Gastroesophageal sphincter (tissue), 4 donors: ENCODE measurements around the gene PRUNE1. TPM values are rescaled to one million over a fixed set of nuclear protein-coding genes. Genes with fewer than 3 reads are reported as not detected.

Experiments used
- ATAC-seq: fragments of 150-250 bp; one replicate; pipeline ENCODE4 v1.9.1; 2016; ENCODE audit warnings: mild to moderate bottlenecking, moderate library complexity
- H3K27ac ChIP-seq, 4 donors: fragments of 200-600 bp; sonication (generic) in 3 of 4; 1 replicate in 3 of 4; 2 replicates in 1 of 4; pipeline ENCODE4 v1.5.1; 2016 to 2019
- H3K27me3 ChIP-seq: fragments of 200-600 bp; sonication (generic); one replicate; pipeline ENCODE4 v1.5.1; 2019
- H3K36me3 ChIP-seq, 2 donors: fragments of 200-600 bp; sonication (generic); one replicate each; pipeline ENCODE4 v1.5.1; 2019; ENCODE audit warnings: control low read depth in 1 of 2
- H3K4me1 ChIP-seq, 3 donors: fragments of 200-600 bp; sonication (generic); 1 replicate in 2 of 3; 2 replicates in 1 of 3; pipeline ENCODE4 v1.5.1; 2016 to 2019; ENCODE audit warnings: control low read depth in 2 of 3
- H3K4me3 ChIP-seq, 2 donors: fragments of 200-600 bp; sonication (generic); one replicate each; pipeline ENCODE4 v1.5.1; 2019; ENCODE audit warnings: mild to moderate bottlenecking in 1 of 2, moderate library complexity in 1 of 2
- H3K9me3 ChIP-seq, 3 donors: fragments of 200-600 bp; sonication (generic); one replicate each; pipeline ENCODE4 v1.5.1; 2017 to 2019; ENCODE audit warnings: control low read depth in 2 of 3
- EP300 ChIP-seq: sonication (generic); formaldehyde crosslinking; IDR thresholded peaks from one replicate; pipeline ENCODE4 v1.6.1; 2017; ENCODE audit warnings: antibody characterized with exemption, mild to moderate bottlenecking
- POLR2A ChIP-seq, 2 donors: fragments of 450-650 bp; IDR thresholded peaks; one replicate each; pipeline ENCODE4 v1.6.1; 2017; ENCODE audit warnings: antibody characterized with exemption in 2 of 2, mild to moderate bottlenecking in 2 of 2, moderate library complexity in 1 of 2
- POLR2AphosphoS5 ChIP-seq: sonication (generic); formaldehyde crosslinking; IDR thresholded peaks from one replicate; pipeline ENCODE4 v1.6.1; 2017; ENCODE audit warnings: antibody characterized with exemption
- WGBS, 2 donors: methylation state at CpG; one replicate each; pipeline ENCODE4 v1.1.5; 2018; ENCODE audit warnings: low coverage in 1 of 2; 5-methylcytosine and 5-hydroxymethylcytosine counted together
- total RNA-seq, 4 donors: library from RNA; depleted of rRNA; stranded (reverse); fragments of >200 nt; gene quantifications; one replicate each; pipeline ENCODE4 v1.1.0, GENCODE V29; 2016
- TF ChIP-seq, protein P1 (sequence below), 4 experiments: fragments of 200-600 bp in 2 of 4; fragments of 450-650 bp in 2 of 4; sonication (generic) in 1 of 4; IDR thresholded peaks; one replicate each; pipeline ENCODE4 v1.5.1; 2017 to 2019; ENCODE audit warnings: antibody characterized with exemption in 4 of 4, mild to moderate bottlenecking in 2 of 4, moderate library complexity in 2 of 4

PRUNE1 gene
- total RNA-seq, 4 donors from 2014 or later: 24.2 to 28.9 (median 26.7) TPM

DNA sequence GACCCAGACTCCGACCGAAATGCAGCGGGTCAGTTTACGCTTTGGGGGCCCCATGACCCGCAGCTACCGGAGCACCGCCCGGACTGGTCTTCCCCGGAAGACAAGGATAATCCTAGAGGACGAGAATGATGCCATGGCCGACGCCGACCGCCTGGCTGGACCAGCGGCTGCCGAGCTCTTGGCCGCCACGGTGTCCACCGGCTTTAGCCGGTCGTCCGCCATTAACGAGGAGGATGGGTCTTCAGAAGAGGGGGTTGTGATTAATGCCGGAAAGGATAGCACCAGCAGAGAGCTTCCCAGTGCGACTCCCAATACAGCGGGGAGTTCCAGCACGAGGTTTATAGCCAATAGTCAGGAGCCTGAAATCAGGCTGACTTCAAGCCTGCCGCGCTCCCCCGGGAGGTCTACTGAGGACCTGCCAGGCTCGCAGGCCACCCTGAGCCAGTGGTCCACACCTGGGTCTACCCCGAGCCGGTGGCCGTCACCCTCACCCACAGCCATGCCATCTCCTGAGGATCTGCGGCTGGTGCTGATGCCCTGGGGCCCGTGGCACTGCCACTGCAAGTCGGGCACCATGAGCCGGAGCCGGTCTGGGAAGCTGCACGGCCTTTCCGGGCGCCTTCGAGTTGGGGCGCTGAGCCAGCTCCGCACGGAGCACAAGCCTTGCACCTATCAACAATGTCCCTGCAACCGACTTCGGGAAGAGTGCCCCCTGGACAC, 39.8 kb downstream of the PRUNE1 start:
- TF ChIP-seq, protein P1, sequence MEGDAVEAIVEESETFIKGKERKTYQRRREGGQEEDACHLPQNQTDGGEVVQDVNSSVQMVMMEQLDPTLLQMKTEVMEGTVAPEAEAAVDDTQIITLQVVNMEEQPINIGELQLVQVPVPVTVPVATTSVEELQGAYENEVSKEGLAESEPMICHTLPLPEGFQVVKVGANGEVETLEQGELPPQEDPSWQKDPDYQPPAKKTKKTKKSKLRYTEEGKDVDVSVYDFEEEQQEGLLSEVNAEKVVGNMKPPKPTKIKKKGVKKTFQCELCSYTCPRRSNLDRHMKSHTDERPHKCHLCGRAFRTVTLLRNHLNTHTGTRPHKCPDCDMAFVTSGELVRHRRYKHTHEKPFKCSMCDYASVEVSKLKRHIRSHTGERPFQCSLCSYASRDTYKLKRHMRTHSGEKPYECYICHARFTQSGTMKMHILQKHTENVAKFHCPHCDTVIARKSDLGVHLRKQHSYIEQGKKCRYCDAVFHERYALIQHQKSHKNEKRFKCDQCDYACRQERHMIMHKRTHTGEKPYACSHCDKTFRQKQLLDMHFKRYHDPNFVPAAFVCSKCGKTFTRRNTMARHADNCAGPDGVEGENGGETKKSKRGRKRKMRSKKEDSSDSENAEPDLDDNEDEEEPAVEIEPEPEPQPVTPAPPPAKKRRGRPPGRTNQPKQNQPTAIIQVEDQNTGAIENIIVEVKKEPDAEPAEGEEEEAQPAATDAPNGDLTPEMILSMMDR (IDR thresholded peaks at IDR 0.05): peak in 2 of 4 experiments; percentile 65 to 69
- no peak for TF ChIP-seq POLR2A (IDR thresholded peaks at IDR 0.05)
- TF ChIP-seq POLR2AphosphoS5: peak; percentile 34
- 0% methylated on average over 6 to 12 of the region's 48 CpGs for WGBS, 2 donors
- Histone ChIP-seq H3K9me3 (no peaks in the 10 kb centered on the region), H3K27ac (peak overlapping the region; percentile 41 to 97 (median 91)), H3K4me1 (peaks cover 0 to 35% (median 4%) of the 10 kb centered on the region in 3 donors), H3K36me3 (peaks cover 0 to 26% of the 10 kb centered on the region in 2 donors), H3K4me3 (peak overlapping the region; percentile 50 to 63), H3K27me3 (no peaks in the 10 kb centered on the region)
- ATAC-seq: peak; percentile 79

DNA sequence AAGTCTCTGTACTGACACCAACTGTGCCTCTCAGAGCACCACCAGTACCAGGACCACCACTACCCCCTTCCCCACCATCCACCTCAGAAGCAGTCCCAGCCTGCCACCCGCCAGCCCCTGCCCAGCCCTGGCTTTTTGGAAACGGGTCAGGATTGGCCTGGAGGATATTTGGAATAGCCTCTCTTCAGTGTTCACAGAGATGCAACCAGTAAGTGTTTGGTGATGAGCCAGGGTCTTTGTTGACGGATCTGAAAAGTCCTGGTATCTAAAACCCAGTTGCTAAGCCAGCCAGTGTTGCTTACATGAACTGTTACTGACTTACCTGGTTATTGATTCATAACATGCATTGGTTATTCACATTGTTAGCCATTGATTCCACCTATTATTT, 40.4 kb downstream of the PRUNE1 start:
- TF ChIP-seq, protein P1 (IDR thresholded peaks at IDR 0.05): peak in 1 of 4 experiments; percentile 54
- TF ChIP-seq POLR2AphosphoS5: no peak
- 6 to 8% methylated on average over 1 to 2 of the region's 3 CpGs for WGBS, 2 donors
- no peak for ATAC-seq
- peak overlapping the region; percentile 50 to 63 for H3K4me3 ChIP-seq
- H3K36me3 ChIP-seq: peaks cover 0 to 32% of the 10 kb centered on the region in 2 donors
- peaks cover 0 to 35% (median 4%) of the 10 kb centered on the region in 3 donors for H3K4me1 ChIP-seq
- H3K9me3 ChIP-seq: no peaks in the 10 kb centered on the region
- H3K27me3 ChIP-seq: no peaks in the 10 kb centered on the region
- peak overlapping the region in 3 of 4 donors; percentile 87 to 97 (median 95) for H3K27ac ChIP-seq

DNA sequence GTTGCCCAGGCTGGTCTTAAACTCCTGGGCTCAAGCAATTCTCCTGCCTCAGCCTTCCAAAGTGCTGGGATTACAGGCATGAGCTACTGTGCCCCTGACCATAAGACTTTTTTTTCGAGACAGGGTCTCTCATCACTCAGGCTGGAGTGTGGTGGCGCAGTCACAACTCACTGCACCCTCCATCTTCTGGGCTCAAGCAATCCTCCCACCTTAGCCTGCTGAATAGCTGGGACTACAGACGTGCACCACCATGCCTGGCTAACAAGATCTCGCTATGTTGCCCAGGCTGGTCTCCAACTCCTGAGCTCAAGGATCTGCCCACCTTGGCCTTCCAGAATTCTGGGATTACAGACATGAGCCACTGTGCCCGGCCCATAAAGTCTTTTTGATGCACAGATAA, 41.2 kb downstream of the PRUNE1 start:
- Histone ChIP-seq H3K36me3 (peaks cover 0 to 40% of the 10 kb centered on the region in 2 donors), H3K9me3 (no peaks in the 10 kb centered on the region), H3K4me1 (peaks cover 0 to 35% (median 4%) of the 10 kb centered on the region in 3 donors), H3K27me3 (no peaks in the 10 kb centered on the region), H3K27ac (peak overlapping the region in 2 of 4 donors; percentile 25 to 87), H3K4me3 (no peak overlapping the region)
- no peak for TF ChIP-seq EP300
- TF ChIP-seq, protein P1 (IDR thresholded peaks at IDR 0.05): no peak
- no peak for TF ChIP-seq POLR2A (IDR thresholded peaks at IDR 0.05)
- no peak for TF ChIP-seq POLR2AphosphoS5
- WGBS, 2 donors: 84% methylated on average over 4 of the region's 5 CpGs; no CpG with 5 or more reads in 1 of the 2 donors
- ATAC-seq: no peak

DNA sequence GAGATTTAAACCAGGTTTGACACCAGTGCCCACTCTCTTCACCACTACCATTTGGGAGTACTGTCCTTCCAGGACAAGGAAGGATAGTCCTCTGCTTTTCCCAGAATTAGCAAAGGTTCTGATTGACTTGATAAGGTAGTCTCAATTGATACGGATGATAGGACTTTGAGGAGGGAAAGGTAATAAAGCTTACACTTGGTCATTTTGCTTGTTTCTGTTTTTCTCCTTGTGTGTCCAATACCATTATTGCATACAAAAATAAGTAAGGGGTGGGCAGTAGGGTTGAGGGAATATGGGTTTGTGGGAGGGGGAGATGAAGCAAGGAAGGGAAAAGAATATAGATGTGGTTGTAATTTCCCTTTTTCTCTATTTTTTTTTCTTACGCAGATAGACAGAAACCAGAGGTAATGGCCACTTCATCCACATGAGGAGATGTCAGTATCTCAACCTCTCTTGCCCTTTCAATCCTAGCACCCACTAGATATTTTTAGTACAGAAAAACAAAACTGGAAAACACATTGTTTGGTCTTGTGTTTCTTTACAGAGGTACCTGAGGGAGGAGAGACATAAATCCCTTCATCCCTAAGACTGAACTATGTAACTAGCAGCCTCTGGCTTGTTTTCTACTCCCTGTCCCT, 41.9 kb downstream of the PRUNE1 start:
- Histone ChIP-seq H3K27ac (peak overlapping the region in 2 of 4 donors; percentile 25 to 87), H3K36me3 (peaks cover 0 to 47% of the 10 kb centered on the region in 2 donors), H3K4me1 (peaks cover 0 to 39% (median 4%) of the 10 kb centered on the region in 3 donors), H3K27me3 (no peaks in the 10 kb centered on the region), H3K9me3 (no peaks in the 10 kb centered on the region), H3K4me3 (no peak overlapping the region)
- no peak for ATAC-seq
- TF ChIP-seq POLR2AphosphoS5 (no peak), EP300 (no peak), POLR2A (IDR thresholded peaks at IDR 0.05) (no peak)
- TF ChIP-seq, protein P1 (IDR thresholded peaks at IDR 0.05): no peak
- 73 to 86% methylated on average over 1 to 2 of the region's 2 CpGs for WGBS, 2 donors
